Measurements from ENCODE around the gene STK11IP.

Gene STK11IP

GRCh38 chr2:219597552-219598307 is at the start of gene STK11IP:
TSS of gene STK11IP (plus strand) at chr2:219597857. CDS start at chr2:219598120, 263 bp downstream.
- peak; percentile 92 to 97 for DNase-seq (ENCODE audit: low read depth in 1 of 2, low spot score in 1 of 2)
- in situ Hi-C loops (cut with HindIII; ENCODE audit: low pct_unique_long_range_greater_than_20kb, low sequenced_read_pairs) = no loop called here
- no peak for TF ChIP-seq JUND (IDR thresholded peaks at IDR 0.05; ENCODE audit: low read depth)

GRCh38 chr2:219548990-219549389 is 48.7 kb upstream of the STK11IP start:
- in situ Hi-C loops (cut with HindIII; ENCODE audit: low pct_unique_long_range_greater_than_20kb, low sequenced_read_pairs) = no loop called here
- no peak for TF ChIP-seq JUND (IDR thresholded peaks at IDR 0.05; ENCODE audit: low read depth)
- no peak for DNase-seq (ENCODE audit: low read depth in 1 of 2, low spot score in 1 of 2)

GRCh38 chr2:219549619-219550018 is 48.0 kb upstream of the STK11IP start:
- in situ Hi-C loops (cut with HindIII; ENCODE audit: low pct_unique_long_range_greater_than_20kb, low sequenced_read_pairs) = no loop called here
- no peak for TF ChIP-seq JUND (IDR thresholded peaks at IDR 0.05; ENCODE audit: low read depth)

GRCh38 chr2:219551441-219552381 is 45.9 kb upstream of the STK11IP start:
- no peak for DNase-seq (ENCODE audit: low read depth in 1 of 2, low spot score in 1 of 2)
- TF ChIP-seq JUND (IDR thresholded peaks at IDR 0.05; ENCODE audit: low read depth) = no peak
- in situ Hi-C loops (cut with HindIII; ENCODE audit: low pct_unique_long_range_greater_than_20kb, low sequenced_read_pairs) = no loop called here

More at GRCh38 chr2:219549619-219550018, 48.0 kb upstream of the STK11IP start:
- DNase-seq (ENCODE audit: low read depth in 1 of 2, low spot score in 1 of 2) = no peak

GRCh38 chr2:219552382-219553167 is 45.1 kb upstream of the STK11IP start:
- peak; percentile 80 to 86 for DNase-seq (ENCODE audit: low read depth in 1 of 2, low spot score in 1 of 2)
- no peak for TF ChIP-seq JUND (IDR thresholded peaks at IDR 0.05; ENCODE audit: low read depth)
- in situ Hi-C loops (cut with HindIII; ENCODE audit: low pct_unique_long_range_greater_than_20kb, low sequenced_read_pairs) = no loop called here

- in situ Hi-C loops (cut with HindIII; ENCODE audit: low pct_unique_long_range_greater_than_20kb, low sequenced_read_pairs) = no loop called here
- DNase-seq (ENCODE audit: low read depth in 1 of 2, low spot score in 1 of 2) = no peak
- no peak for TF ChIP-seq JUND (IDR thresholded peaks at IDR 0.05; ENCODE audit: low read depth)
Measured at GRCh38 chr2:219553168-219553417, 44.6 kb upstream of the STK11IP start.

GRCh38 chr2:219553463-219553963 is 44.1 kb upstream of the STK11IP start:
- in situ Hi-C loops (cut with HindIII; ENCODE audit: low pct_unique_long_range_greater_than_20kb, low sequenced_read_pairs) = no loop called here
- DNase-seq (ENCODE audit: low read depth in 1 of 2, low spot score in 1 of 2) = no peak
- TF ChIP-seq JUND (IDR thresholded peaks at IDR 0.05; ENCODE audit: low read depth) = no peak

GRCh38 chr2:219554350-219554749 is 43.3 kb upstream of the STK11IP start:
- no peak for DNase-seq (ENCODE audit: low read depth in 1 of 2, low spot score in 1 of 2)
- in situ Hi-C loops (cut with HindIII; ENCODE audit: low pct_unique_long_range_greater_than_20kb, low sequenced_read_pairs) = no loop called here
- TF ChIP-seq JUND (IDR thresholded peaks at IDR 0.05; ENCODE audit: low read depth) = no peak

GRCh38 chr2:219555956-219556355 is 41.7 kb upstream of the STK11IP start:
- DNase-seq (ENCODE audit: low read depth in 1 of 2, low spot score in 1 of 2) = no peak
- in situ Hi-C loops (cut with HindIII; ENCODE audit: low pct_unique_long_range_greater_than_20kb, low sequenced_read_pairs) = no loop called here
- TF ChIP-seq JUND (IDR thresholded peaks at IDR 0.05; ENCODE audit: low read depth) = no peak

GRCh38 chr2:219556413-219556812 is 41.2 kb upstream of the STK11IP start:
- TF ChIP-seq JUND (IDR thresholded peaks at IDR 0.05; ENCODE audit: low read depth) = no peak
- in situ Hi-C loops (cut with HindIII; ENCODE audit: low pct_unique_long_range_greater_than_20kb, low sequenced_read_pairs) = no loop called here
- DNase-seq (ENCODE audit: low read depth in 1 of 2, low spot score in 1 of 2) = no peak

GRCh38 chr2:219557320-219557719 is 40.3 kb upstream of the STK11IP start:
- no peak for DNase-seq (ENCODE audit: low read depth in 1 of 2, low spot score in 1 of 2)
- in situ Hi-C loops (cut with HindIII; ENCODE audit: low pct_unique_long_range_greater_than_20kb, low sequenced_read_pairs) = no loop called here
- no peak for TF ChIP-seq JUND (IDR thresholded peaks at IDR 0.05; ENCODE audit: low read depth)
